OCI-LY7 (cell line): ENCODE measurements around the gene NF2. TPM values are rescaled to one million over a fixed set of nuclear protein-coding genes. Genes with fewer than 3 reads are reported as not detected.

ENCODE experiments used
- BruUV-seq: library from RNA; stranded (reverse); fragments of 400-500 nt; replicated peaks from 2 replicates; lab custom pipeline; 2021; lab: Mats Ljungman, UMichigan
- CTCF ChIA-PET: fragments of 300-600 bp; sonication (Branson Sonifier 250); formaldehyde crosslinking; loops from one replicate; lab custom pipeline; 2022; ENCODE audit warnings: antibody characterized with exemption; ENCODE audit not compliant: unreplicated experiment; lab: Charles Lee
- POLR2A ChIA-PET: fragments of 300-600 bp; sonication (Branson Sonifier 250); formaldehyde crosslinking; loops from one replicate; lab custom pipeline; 2022; ENCODE audit warnings: antibody characterized with exemption; lab: Charles Lee
- DNase-seq: peaks from one replicate; pipeline ENCODE4 v3.0.0-alpha.2; 2015; ENCODE audit warnings: low spot score
- H2AFZ ChIP-seq: fragments of 200-600 bp; sonication (generic), shearing (Covaris generic); 2 replicates; pipeline ENCODE4 v1.6.1; 2014; ENCODE audit warnings: mild to moderate bottlenecking, antibody characterized with exemption, low read length, moderate library complexity
- H3K27ac ChIP-seq: fragments of 200-600 bp; sonication (generic); 2 replicates; pipeline ENCODE4 v1.5.1; 2014; ENCODE audit warnings: mixed run types, low read depth, mild to moderate bottlenecking, moderate library complexity, low read length, inconsistent platforms; ENCODE audit not compliant: poor library complexity, severe bottlenecking
- H3K36me3 ChIP-seq: fragments of 200-600 bp; sonication (generic); 2 replicates; pipeline ENCODE4 v1.6.1; 2014; ENCODE audit warnings: mild to moderate bottlenecking, antibody characterized with exemption, low read length, moderate library complexity, mixed read lengths; ENCODE audit not compliant: insufficient read depth
- H3K4me1 ChIP-seq: fragments of 200-600 bp; sonication (generic); 2 replicates; pipeline ENCODE4 v1.5.1; 2014; ENCODE audit warnings: mild to moderate bottlenecking, low read length; ENCODE audit not compliant: insufficient read depth, poor library complexity, severe bottlenecking
- H3K4me2 ChIP-seq: fragments of 200-600 bp; sonication (generic); 2 replicates; pipeline ENCODE4 v1.6.1; 2014; ENCODE audit warnings: mild to moderate bottlenecking, low read length
- H3K4me3 ChIP-seq: fragments of 200-600 bp; sonication (generic); 2 replicates; pipeline ENCODE4 v1.5.1; 2014; ENCODE audit warnings: mild to moderate bottlenecking, low read depth, low read length; ENCODE audit not compliant: poor library complexity, severe bottlenecking
- H3K79me2 ChIP-seq: fragments of 200-600 bp; sonication (generic); 2 replicates; pipeline ENCODE4 v1.6.1; 2016; ENCODE audit warnings: low read depth, mild to moderate bottlenecking, low read length, moderate library complexity, mixed read lengths; ENCODE audit not compliant: insufficient read depth
- H3K9me2 ChIP-seq: fragments of 200-600 bp; sonication (generic); 2 replicates; pipeline ENCODE4 v1.6.1; 2016; ENCODE audit warnings: mild to moderate bottlenecking, low read length, mixed read lengths; ENCODE audit not compliant: insufficient read depth
- H3K9me3 ChIP-seq: fragments of 200-600 bp; sonication (generic); 2 replicates; pipeline ENCODE4 v1.6.1; 2014; ENCODE audit warnings: mild to moderate bottlenecking, mixed run types, low read length, mixed read lengths
- H4K20me1 ChIP-seq: fragments of 200-600 bp; sonication (generic); 2 replicates; pipeline ENCODE4 v1.6.1; 2014; ENCODE audit warnings: mild to moderate bottlenecking, antibody characterized with exemption, low read length, moderate library complexity, mixed read lengths; ENCODE audit not compliant: insufficient read depth
- CTCF ChIP-seq: fragments of 200-600 bp; sonication (generic); conservative IDR thresholded peaks from 2 replicates; pipeline ENCODE4 v1.5.1; 2014; ENCODE audit warnings: mild to moderate bottlenecking, antibody characterized with exemption, low read length, moderate library complexity, mixed read lengths
- intact Hi-C: fragments of 100-400 bp; cut with micrococcal nuclease; formaldehyde crosslinking; loops from one replicate; pipeline ENCODE4 v1.10.0; 2022; ENCODE audit not compliant: unreplicated experiment
- small RNA-seq: library from RNA; depleted of rRNA; stranded (forward); fragments of <200 nt; gene quantifications from one replicate; pipeline ENCODE3, GENCODE V24; 2014
- total RNA-seq, 2 experiments: library from RNA; depleted of rRNA in 1 of 2; stranded (reverse); fragments of >200 nt in 1 of 2; shearing (Covaris generic) in 1 of 2; gene quantifications; 2 replicates each; pipeline ENCODE4 v1.2.3, GENCODE V29; 2014 to 2022

Gene NF2
- total RNA-seq, 2 experiments from 2014 or later = 22.2 to 34.8 TPM

GRCh38 chr22:29747832-29748231 lies 144.4 kb downstream of the NF2 start:
- H3K27ac ChIP-seq = no peak overlapping the region
- ChIA-PET CTCF (interaction anchor here (0.6 kb wide), 2 partner anchors 90 to 325 kb away, joined by 3 to 4 read pairs; no protein-coding TSS in a partner anchor), POLR2A (no interaction called here)
- H3K4me3 ChIP-seq = no peak overlapping the region
- no peaks in the 10 kb centered on the region for H3K9me3 ChIP-seq
- H3K4me1 ChIP-seq = no peaks in the 10 kb centered on the region
- BruUV-seq = no TSS peak
- DNase-seq = no peak
- H3K9me2 ChIP-seq = no peaks in the 10 kb centered on the region
- H3K79me2 ChIP-seq = no peaks in the 10 kb centered on the region
- H4K20me1 ChIP-seq = no peaks in the 10 kb centered on the region
- no peak overlapping the region for H3K4me2 ChIP-seq
- no peak overlapping the region for H2AFZ ChIP-seq
- TF ChIP-seq CTCF = no peak
- intact Hi-C loops = no loop called here
- no peaks in the 10 kb centered on the region for H3K36me3 ChIP-seq

Small RNA genes within 50 kb of the gene (small RNA-seq; reads per million reads assigned to genes)
- not detected for gene AC004882.2

Other genes with a start within 250 kb of the NF2 start
- gene AP1B1, start 215.1 kb upstream of the NF2 start, total RNA-seq (2014; rRNA removed; shearing (Covaris generic)) = 84.6 and 111 TPM in 2 replicates
- 156 and 162 TPM in 2 replicates for gene AP1B1, start 215.1 kb upstream of the NF2 start, total RNA-seq (2022)
- not detected in 2 replicates for gene RFPL1, start 165.1 kb upstream of the NF2 start, total RNA-seq (2014; rRNA removed; shearing (Covaris generic))
- gene RFPL1, start 165.1 kb upstream of the NF2 start, total RNA-seq (2022) = not detected in 2 replicates
- gene NEFH, start 123.4 kb upstream of the NF2 start, total RNA-seq (2014; rRNA removed; shearing (Covaris generic)) = not detected in 2 replicates
- not detected in 2 replicates for gene NEFH, start 123.4 kb upstream of the NF2 start, total RNA-seq (2022)
- gene THOC5, start 49.9 kb upstream of the NF2 start, total RNA-seq (2014; rRNA removed; shearing (Covaris generic)) = 35.9 and 38.5 TPM in 2 replicates
- 52.7 and 56.7 TPM in 2 replicates for gene THOC5, start 49.9 kb upstream of the NF2 start, total RNA-seq (2022)
- gene NIPSNAP1, start 22.5 kb upstream of the NF2 start, total RNA-seq (2014; rRNA removed; shearing (Covaris generic)) = 49.4 and 51.8 TPM in 2 replicates
- 61.1 and 61.9 TPM in 2 replicates for gene NIPSNAP1, start 22.5 kb upstream of the NF2 start, total RNA-seq (2022)
- 0.06 and 0.23 TPM in 2 replicates for gene CABP7, start 116.4 kb downstream of the NF2 start, total RNA-seq (2014; rRNA removed; shearing (Covaris generic))
- gene CABP7, start 116.4 kb downstream of the NF2 start, total RNA-seq (2022) = 0.18 TPM in 1 of 2 replicates, not detected in the other
- gene ZMAT5, start 163.4 kb downstream of the NF2 start, total RNA-seq (2014; rRNA removed; shearing (Covaris generic)) = 19.1 and 22.1 TPM in 2 replicates
- 20.4 and 21.2 TPM in 2 replicates for gene ZMAT5, start 163.4 kb downstream of the NF2 start, total RNA-seq (2022)
- gene UQCR10, start 163.7 kb downstream of the NF2 start, total RNA-seq (2014; rRNA removed; shearing (Covaris generic)) = 85.9 and 108 TPM in 2 replicates
- 104 and 111 TPM in 2 replicates for gene UQCR10, start 163.7 kb downstream of the NF2 start, total RNA-seq (2022)
- 40.2 and 44.1 TPM in 2 replicates for gene ASCC2, start 234.6 kb downstream of the NF2 start, total RNA-seq (2014; rRNA removed; shearing (Covaris generic))
- gene ASCC2, start 234.6 kb downstream of the NF2 start, total RNA-seq (2022) = 68.8 and 75.0 TPM in 2 replicates